G401 (cell line): Measurements from ENCODE around the gene APOM. TPM values are rescaled to one million over a fixed set of nuclear protein-coding genes. Genes with fewer than 3 reads are reported as not detected.

Experiments used
- DNase-seq: peaks from one replicate; pipeline ENCODE4 v3.0.0-alpha.2; 2015; ENCODE audit warnings: low spot score
- in situ Hi-C: cut with HindIII; loops from 2 replicates; pipeline ENCODE4 v1.10.0; 2016; ENCODE audit warnings: low sequenced_read_pairs, mixed read lengths
- total RNA-seq: library from RNA; depleted of rRNA; stranded (reverse); fragments of >200 nt; shearing (Covaris generic); gene quantifications from 2 replicates; pipeline ENCODE4 v1.2.3, GENCODE V29; 2014

Gene APOM
- total RNA-seq, 1 experiment from 2014 or later = 2.3 TPM

DNA sequence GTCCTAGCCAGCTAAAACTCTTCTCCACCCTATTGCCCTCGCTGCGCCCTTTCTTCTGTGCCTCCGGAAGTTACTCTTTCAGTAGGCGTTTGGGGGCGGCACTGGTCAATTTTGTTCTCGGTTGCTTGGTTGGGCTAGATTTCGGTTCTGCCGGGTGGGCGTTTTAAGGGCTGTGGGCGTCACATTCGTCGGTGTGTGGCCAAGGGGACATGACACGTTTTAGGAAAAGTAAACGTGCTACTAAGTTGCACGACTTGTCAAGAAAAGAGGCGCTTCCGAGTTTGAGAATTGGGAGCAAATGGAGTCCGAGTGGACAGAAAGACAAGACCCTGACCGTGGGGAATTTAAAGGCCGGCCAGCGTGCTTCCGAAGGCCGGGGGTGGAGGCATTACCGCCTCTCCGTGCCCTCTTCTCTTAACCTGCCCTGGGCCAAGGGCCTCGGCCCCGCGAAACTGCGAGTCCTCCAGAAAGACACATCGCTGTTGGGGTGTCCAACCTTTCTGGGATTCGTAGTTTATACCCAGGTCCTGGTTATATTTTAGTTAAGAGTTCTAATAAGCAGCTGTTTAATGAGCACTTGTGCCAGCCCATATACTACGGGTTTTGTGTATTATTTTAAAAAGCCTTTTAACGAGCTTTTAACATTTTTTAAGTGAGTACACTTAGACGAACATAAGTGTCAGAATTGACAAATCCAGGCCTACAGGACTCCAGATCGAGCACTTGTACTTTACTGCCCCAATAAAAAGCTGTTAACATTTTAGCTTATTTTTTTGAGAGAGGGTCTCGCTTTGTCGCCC lies 2.6 kb upstream of the APOM start:
- in situ Hi-C loops = no loop called here
- DNase-seq = peak; percentile 94

DNA sequence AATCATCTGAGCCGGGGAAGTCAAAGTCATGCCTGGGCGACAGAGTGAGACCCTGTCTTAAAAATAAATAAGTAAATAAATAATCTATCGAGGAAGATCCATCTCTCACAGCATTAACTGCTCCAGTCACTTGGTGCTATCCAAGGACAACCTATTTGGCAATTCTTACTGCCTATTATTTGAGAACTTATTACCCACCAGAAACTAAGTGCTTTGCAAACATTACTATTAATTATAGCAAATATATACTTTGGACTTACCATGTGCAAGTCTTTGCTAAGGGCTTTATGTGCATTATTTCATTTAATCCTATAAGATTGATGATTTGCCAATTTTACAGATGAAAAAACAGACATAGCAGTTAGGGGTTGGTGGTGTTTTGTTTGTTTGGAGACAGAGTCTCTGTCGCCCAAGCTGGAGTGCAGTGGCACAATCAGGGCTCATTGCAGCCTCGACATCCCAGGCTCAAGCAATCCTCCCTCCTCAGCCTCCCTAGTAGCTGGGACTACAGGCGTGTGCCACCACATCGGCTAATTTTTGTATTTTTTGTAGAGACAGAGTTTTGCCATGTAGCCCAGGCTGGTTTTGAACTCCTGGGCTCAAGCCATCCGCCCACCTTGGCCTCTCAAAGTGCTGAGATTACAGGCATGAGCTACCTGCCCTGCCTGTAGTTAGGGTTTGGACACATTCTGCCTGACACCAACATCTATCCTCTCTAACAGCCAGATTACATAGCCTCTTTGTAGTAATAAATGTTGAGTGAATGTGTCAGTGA lies 933 bp upstream of the APOM start:
- no peak for DNase-seq
- in situ Hi-C loops = no loop called here

DNA sequence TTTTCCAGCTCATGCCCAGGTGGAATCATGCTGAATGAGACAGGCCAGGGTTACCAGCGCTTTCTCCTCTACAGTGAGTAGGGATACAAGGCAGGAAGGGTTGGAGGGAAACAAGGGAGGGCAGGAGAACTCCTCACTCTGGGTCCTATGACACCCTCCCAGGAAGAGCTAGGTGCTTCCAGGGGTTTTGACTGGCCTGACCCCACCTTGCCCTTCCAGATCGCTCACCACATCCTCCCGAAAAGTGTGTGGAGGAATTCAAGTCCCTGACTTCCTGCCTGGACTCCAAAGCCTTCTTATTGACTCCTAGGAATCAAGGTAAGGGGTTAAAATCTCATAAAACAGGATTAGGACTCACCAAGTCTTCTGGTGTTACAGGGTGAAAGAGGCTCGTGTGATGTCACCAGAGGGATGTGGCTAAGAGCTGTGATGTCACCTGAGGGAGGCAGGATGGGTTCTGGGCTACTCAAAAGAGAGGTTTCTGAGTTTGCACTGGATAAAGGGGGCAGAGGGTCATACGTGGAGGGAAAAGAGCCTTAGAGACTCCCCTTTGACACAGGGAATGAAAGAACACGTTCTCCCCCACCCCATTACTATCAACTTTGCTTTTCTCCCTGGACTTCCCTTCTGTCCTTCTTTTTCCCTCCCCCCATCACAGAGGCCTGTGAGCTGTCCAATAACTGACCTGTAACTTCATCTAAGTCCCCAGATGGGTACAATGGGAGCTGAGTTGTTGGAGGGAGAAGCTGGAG lies 1.9 kb downstream of the APOM start:
- in situ Hi-C loops = no loop called here
- DNase-seq = no peak

DNA sequence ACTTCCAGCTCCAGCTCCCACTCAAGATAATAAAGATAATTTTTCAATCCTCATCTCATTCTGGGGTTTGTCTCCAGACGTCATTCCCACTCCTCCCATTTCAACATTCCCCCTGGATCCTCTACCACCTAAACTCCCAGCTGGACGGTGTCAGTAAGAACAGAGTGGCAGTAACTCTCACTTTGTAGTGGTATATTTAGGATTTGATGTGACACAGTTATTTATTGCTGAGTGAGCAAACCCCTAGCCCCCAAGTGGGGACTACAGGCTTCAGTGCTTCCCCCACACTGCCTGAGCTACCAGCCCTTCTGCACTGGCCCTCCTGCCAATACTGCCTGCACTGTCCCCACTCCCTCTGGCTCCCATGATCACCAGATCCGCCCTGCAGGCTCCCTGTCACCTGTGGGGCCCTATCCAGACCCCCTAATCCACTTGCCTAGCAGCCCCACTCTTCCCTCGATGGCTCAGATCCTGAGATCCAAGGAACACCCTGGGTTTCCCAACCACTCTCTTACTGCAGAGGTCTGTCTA lies 2.5 kb downstream of the APOM start:
- in situ Hi-C loops = no loop called here
- DNase-seq = no peak

DNA sequence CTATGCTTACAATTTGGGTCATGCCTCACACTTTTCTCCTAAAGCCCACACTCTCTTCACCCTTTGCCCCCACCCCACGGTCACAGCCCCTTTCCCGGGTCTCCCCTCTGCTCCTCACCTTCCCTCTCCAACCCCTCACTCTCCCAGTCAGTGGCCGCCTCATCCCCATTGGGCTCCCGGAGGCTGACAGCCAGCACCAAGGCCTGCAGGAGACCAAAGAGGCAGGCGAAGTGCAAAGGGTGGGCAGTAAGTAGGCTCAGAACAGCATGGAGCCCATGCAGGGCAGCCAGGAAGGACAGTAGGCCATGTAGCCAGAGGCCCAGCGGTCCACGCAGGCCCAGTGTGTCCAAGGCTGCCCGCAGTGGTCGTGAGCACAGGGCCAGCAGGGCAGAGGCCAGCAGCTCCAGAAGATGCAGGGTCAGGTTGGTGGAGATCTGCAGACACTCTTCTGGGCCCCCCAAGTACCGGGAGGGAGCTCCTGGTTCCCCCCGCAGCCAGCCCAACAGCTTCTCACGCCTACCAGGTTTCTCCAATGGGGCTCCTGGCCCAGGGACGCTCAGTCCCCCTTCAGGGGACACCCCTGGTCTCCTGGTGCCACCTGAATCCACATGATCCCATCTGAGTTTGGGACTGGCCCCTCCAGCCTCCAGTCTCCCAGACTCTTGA lies 3.4 kb downstream of the APOM start:
- in situ Hi-C loops = no loop called here
- DNase-seq = no peak

DNA sequence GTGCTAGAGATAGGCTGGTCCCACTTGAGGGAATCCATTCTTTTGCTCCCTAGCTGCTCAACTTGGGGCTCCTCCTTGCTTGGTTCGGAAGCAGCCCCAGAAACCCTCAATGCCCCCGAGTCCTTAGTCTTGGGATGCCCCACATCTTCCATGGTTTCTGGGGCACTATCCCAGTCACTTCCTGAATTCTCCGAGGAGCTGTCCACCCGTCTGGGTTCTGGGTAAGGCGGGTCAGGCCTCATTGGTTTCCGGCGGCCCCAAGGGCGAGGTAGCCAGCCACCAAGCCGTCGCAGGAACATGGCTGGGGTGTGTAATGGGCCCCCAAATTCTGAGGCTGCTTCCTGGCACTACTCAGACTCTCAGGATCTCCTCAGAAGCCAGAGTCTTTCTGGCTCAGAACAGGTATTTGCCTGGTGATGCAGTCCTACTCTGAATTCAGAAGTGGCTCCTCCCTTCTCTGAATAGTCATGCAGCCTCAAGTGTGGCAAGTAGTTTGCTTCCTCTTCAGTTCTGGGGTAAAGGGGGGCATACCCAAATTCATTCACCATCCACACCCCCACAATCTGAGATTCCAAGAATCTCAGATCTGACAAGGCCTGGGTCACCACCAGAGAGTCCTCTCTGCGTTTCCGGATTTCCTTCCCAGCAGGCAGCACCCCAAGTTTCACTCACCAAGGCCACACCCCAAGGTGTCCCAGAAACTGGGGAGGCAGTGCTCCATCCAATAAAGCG lies 4.1 kb downstream of the APOM start:
- DNase-seq = no peak

DNA sequence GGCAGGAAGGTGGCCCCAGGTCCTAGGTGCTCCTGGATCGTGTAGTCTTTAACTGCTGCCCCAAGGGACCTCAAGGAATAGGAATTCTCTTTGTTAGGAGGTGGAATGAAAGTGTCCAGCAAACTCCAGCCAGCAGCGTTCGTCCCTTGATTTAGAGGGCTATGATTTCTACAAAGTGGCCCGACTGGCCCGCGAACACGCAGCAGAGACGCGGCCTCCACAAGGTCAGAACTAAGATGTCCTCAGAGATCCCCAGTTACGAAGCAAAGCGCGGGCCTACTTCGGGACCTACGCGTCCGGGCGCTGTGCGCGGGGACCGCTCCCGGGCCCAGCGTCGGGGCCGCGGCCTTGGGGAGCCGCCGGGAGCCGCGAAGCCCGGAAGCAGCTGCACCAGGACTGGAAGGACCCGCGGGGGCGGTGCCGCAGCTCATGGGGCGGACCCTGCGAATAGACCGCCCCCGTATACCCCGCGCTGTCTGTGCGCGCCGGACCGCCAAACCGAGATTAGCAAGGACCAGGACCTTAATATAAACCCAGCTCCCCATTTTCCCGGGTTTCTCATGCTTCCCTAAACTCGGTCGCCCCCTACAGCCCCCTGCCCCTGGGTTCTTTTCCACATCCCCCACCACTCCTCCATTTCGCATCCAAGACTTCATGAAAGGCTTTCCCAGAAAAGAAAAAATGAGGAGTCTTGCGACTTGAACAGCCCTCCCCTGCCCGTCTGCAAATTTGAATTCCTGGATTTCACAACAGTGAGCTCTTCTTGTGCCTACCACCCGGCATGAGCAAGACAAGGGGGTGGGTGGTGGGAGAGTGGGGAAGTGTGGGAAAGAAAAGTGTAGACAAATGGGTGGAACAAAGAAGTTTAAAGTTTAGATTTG lies 4.9 kb downstream of the APOM start, which contains the start of gene C6orf47:
Gene C6orf47 (minus strand): TSS at position 398 of the 881 bp plus-strand sequence. CDS start 831 bp downstream, outside the sequence.
- in situ Hi-C loops = no loop called here
- DNase-seq = peak; percentile 87

More for the DNA sequence above, 4.1 kb downstream of the APOM start:
- in situ Hi-C loops = no loop called here

DNA sequence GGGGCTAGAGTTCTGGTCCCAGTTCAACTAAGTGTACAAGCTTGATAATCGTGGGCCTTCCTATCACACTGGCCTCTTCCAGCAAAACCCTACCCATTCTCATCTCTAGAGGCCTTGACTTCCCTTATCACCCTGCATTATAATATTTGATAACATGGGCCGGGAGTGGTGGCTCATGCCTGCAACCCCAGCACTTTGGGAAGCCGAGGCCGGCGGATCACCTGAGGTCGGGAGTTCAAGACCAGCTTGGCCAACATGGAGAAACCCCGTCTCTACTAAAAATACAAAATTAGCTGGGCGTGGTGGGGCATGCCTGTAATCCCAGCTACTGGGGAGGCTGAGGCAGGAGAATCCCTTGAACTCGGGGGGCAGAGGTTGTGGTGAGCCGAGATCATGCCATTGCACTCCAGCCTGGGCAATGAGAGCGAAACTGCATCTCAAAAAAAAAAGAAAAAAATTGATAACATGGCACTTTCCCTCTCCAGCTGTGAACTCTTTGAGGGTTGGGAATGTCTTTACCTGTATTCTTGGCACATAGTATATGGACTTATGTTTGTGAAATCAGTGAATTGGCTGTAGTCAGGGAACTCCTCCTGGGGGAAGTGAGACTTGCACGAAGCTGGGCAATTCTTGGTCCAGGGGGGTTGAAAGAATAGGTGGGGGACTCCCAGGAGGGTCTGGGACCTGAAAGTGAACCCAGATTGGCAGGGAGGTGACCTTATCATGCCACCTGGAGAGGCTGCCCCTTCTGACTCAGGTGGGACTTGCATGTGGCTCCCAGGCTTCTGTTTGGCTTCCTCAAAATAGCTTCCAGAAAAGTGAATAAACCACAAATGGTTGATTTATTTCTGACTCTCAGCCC lies 5.8 kb downstream of the APOM start:
- DNase-seq = no peak
- in situ Hi-C loops = no loop called here

DNA sequence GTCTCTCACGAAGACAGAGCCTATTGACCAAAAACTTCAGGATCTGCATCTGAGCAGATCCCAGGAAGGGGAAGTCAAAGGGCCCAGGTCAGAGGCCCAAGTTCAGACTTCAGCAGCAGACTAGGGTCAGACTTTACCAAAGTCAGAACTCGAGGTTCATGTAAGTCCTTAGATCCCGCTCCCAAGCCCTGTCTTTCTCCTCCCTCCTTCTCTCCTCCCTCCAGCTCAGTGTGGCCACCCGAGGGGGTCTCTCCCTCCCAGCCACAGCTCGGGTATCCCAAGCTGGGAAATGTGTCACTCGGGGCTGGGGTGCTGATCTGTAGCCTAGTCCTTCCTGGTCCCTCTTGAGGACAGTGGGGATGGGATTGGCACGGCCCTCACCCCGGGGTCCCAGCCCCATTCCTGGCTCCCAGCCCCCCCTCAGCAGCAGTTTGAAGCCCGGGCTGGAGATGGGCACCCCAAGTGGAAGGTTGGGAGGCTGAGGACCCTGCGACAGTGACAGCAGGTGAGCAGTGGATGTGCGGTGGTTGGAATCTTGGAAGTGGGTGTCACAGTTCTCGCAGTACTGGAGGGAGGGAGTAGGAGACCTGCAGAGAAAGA lies 6.5 kb downstream of the APOM start:
- DNase-seq = no peak
- in situ Hi-C loops = no loop called here

DNA sequence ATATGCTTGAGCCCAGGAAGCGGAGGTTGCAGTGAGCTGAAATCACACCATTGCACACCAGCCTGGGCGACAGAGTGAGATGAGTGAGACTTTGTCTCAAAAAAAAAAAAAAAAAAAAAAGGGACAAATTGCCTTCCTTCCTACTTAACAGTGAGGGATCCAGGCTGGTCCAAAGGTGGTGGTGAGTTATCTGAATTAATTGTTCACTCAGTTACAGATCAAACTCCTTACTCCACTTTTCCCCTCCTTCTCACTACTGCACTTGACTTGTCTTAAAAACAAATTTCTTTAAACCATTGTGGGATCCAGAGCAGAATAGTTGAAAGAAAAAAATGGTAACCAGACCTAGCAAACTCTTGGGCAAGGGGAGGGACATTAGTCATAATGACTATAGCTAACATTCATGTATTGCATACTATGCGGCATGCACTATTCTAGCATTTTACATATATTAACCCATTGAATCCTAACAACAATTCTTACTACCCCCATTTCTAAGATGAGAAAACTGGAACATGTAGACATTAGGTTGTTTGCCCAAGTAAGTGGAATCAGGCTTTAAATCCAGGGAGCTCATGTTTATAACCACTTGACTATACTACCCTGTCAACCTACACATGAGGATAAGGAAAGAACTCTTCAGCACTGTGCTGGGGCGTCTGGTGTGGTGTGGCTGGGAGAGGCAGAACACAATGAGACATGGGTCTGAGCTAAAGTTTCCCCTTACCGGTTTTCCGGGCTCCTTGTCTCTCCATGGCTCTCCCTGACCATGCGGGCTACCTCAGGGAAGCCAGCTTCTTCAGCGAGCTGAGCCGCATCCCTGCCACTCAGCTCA lies 7.6 kb downstream of the APOM start:
- no peak for DNase-seq
- in situ Hi-C loops = no loop called here

DNA sequence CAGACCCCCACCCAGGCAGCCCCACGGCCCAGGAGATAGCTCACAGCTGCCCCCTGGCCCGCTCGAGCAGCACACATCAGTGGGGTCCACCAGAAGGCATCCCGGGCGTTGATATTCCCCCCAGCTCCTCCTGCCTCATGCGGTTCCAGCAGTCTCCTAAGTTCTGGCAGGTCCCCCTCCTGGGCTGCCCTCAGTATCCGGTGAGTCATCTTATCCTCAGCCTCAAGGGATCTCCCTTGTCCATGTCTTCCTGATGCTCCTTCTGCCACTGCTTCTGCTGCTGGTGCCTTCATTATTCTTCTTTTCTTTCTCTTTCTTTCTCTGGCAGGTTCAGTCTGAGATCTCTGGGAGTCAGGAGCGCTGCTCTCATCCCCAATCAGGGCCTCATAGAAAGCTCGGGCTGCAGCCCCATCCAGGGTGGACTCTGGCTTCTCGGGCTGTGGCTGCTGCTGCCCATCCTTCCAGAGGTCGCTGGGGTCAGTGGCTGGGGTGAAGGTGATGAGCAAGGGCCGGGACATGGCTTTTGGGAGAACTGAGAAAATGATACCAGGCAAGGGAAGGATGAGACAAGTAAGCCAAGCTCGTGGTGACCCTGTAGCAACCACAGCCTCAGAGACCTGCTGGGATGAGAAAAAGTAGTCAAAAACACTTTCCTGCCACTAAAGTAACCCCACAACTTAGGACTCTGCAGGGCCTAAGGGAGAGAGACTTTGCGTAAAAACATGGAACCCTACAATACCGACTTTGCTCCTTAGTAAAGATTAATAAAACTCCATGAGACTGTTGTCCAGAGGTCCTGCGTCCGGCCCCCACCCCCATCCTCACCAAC lies 8.5 kb downstream of the APOM start:
- in situ Hi-C loops = no loop called here
- DNase-seq = no peak

DNA sequence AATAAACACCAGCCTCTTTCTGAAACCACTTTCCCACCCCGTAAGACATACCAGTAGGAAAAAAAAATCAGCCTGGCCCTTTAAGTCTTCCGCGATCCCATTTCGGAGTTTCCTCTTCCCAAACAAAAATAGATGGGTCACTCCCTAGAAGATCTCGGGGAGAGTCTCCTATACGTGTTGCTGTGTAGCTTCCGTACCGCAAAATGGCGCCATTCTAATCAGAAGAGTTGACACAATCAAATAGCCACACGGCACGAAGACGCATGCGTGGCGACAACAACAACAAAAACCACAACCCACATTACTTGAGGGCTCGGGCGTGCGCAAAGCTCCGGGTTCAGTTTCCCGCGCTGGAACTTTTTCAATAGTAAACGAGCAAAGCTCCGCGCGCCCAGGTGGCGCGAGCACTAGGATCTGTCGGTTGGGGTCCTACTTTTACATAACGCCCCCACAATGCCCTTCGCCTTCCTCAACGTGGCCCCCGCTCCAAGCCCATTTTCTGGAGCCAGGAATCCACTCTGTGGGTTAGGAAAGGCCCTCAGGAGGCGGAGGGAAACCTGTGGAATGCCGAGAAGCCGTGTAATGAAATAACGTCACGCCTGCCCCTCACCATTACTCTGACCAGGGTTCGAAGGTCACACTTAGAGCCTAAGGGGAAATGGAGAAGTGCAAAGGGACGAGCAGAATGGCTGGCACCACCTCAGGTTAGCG lies 9.3 kb downstream of the APOM start, which contains the start of gene GPANK1:
Gene GPANK1 (minus strand): TSS at position 208 of the 711 bp plus-strand sequence. CDS start 519 bp downstream, outside the sequence.
- in situ Hi-C loops = no loop called here
- DNase-seq = peak; percentile 98

DNA sequence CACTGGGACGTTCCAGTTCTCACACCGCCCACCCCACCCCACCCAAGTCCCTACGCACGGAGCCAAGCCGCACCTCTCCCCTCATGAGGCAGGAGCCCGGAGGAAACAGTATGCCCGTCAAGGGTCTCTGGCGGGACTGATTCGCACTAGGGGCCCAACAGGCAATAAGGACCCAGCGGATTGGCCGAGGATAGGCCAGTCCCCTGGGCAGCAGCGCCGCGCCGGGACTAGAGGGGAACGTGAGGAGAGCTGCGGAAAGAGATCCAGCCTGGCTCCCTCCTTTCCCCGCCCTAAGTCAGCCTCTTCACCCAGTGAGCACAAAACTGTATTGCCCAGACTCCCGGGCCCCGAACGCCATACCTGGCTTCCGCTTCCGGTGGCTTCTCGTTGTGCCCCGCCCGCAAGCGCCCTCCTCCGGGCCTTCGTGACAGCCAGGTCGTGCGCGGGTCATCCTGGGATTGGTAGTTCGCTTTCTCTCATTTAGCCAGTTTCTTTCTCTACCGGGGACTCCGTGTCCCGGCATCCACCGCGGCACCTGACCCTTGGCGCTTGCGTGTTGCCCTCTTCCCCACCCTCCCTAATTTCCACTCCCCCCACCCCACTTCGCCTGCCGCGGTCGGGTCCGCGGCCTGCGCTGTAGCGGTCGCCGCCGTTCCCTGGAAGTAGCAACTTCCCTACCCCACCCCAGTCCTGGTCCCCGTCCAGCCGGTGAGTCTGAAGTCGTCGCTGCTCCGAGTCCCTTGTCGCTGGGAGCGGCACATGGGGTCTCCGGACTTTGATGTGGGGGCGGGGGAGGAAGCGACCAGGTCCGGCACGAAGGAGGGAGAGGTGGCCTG lies 10.0 kb downstream of the APOM start, which contains the start of gene CSNK2B:
Gene CSNK2B (plus strand): TSS at position 580 of the 836 bp plus-strand sequence. CDS start 752 bp downstream, outside the sequence.
- peak; percentile 99 for DNase-seq
- in situ Hi-C loops = no loop called here
